K562 (cell line): ENCODE data around the gene BCKDK. TPM values are rescaled to one million over a fixed set of nuclear protein-coding genes. Genes with fewer than 3 reads are reported as not detected.
A peak's percentile ranks its signal among the peaks of the same experiment; 100 is the strongest.

ENCODE experiments used
- ATAC-seq: fragments of 200-7000 bp; cut with Tn5 transposase; 3 replicates; pipeline ENCODE4 v1.9.1; 2020; ENCODE audit warnings: moderate library complexity
- BruUV-seq: library from RNA; stranded (reverse); fragments of 400-500 nt; replicated peaks from 2 replicates; lab custom pipeline; 2021; lab: Mats Ljungman, UMichigan
- CTCF ChIA-PET: fragments of 300-600 bp; formaldehyde crosslinking; extraction: SDS; loops from one replicate; lab custom pipeline; 2021; ENCODE audit warnings: low intra/inter-chr PET ratio; lab: Yijun Ruan, JAX
- POLR2A ChIA-PET: fragments of 300-600, 350-650 bp; sonication (Branson Sonifier 250); formaldehyde crosslinking; extraction: SDS; loops from one replicate; lab custom pipeline; 2021; ENCODE audit warnings: antibody characterized with exemption, inconsistent platforms; lab: Yijun Ruan, JAX
- DNase-seq, 4 experiments: peaks; one replicate each; pipeline versions ENCODE4 v3.0.0 to v3.0.0-alpha.2; 2011 to 2018; ENCODE audit warnings: low spot score in 3 of 4, mixed read lengths in 3 of 4; ENCODE audit errors: extremely low read depth in 1 of 4
- FAIRE-seq: peaks from 2 replicates; lab custom pipeline; 2011; peaks lifted over from hg19 to GRCh38; lab: Jason Lieb, UNC
- H2AFZ ChIP-seq: 2 replicates; pipeline ENCODE4 v1.6.0; 2011; ENCODE audit warnings: low read depth, low read length, control low read depth, inconsistent platforms
- H3K27ac ChIP-seq: fragments of 200-600 bp; 3 replicates; pipeline ENCODE4 v1.8.0; 2011; ENCODE audit warnings: low read depth, mild to moderate bottlenecking, control low read depth, inconsistent platforms, low read length, moderate library complexity, mixed read lengths; ENCODE audit errors: extremely low read depth
- H3K27me3 ChIP-seq, 2 experiments: fragments of 300-600 bp in 1 of 2; 2 replicates in 1 of 2; 3 replicates in 1 of 2; pipeline versions ENCODE4 v1.6.0 to v1.8.0; 2011; ENCODE audit warnings: inconsistent platforms in 2 of 2, low read length in 2 of 2, mild to moderate bottlenecking in 1 of 2, mixed read lengths in 1 of 2, moderate library complexity in 1 of 2; ENCODE audit not compliant: control insufficient read depth in 2 of 2, insufficient read depth in 2 of 2
- H3K36me3 ChIP-seq: fragments of 300-600 bp; 3 replicates; pipeline ENCODE4 v1.8.0; 2011; ENCODE audit warnings: mild to moderate bottlenecking, low read length, inconsistent platforms; ENCODE audit not compliant: control insufficient read depth, insufficient read depth
- H3K4me1 ChIP-seq, 2 experiments: fragments of 200-600 bp in 1 of 2; replicated peaks in 1 of 2; 2 replicates in 1 of 2; 3 replicates in 1 of 2; pipeline versions ENCODE4 v1.5.1 to v1.8.0; 2011; ENCODE audit warnings: inconsistent platforms in 2 of 2, low read length in 2 of 2, mild to moderate bottlenecking in 1 of 2, mixed read lengths in 1 of 2, moderate library complexity in 1 of 2; ENCODE audit not compliant: control insufficient read depth in 2 of 2, insufficient read depth in 2 of 2
- H3K4me2 ChIP-seq: 2 replicates; pipeline ENCODE4 v1.6.1; 2011; ENCODE audit warnings: low read length, control low read depth, inconsistent platforms, mixed read lengths; ENCODE audit not compliant: insufficient read depth
- H3K4me3 ChIP-seq: fragments of 200-600 bp; sonication (generic), shearing (Covaris generic); 2 replicates; pipeline ENCODE4 v1.5.1; 2016; ENCODE audit warnings: control low read depth, inconsistent platforms
- H3K79me2 ChIP-seq: fragments of 200-600 bp; 3 replicates; pipeline ENCODE4 v1.8.0; 2011; ENCODE audit warnings: low read length, inconsistent platforms; ENCODE audit not compliant: control insufficient read depth, insufficient read depth
- H3K9ac ChIP-seq, 2 experiments: 2 replicates each; pipeline versions ENCODE4 v1.6.0 to v1.6.1; 2011; ENCODE audit warnings: low read depth in 2 of 2, low read length in 2 of 2, control low read depth in 1 of 2, inconsistent platforms in 1 of 2, mild to moderate bottlenecking in 1 of 2, mixed read lengths in 1 of 2; ENCODE audit not compliant: insufficient read depth in 1 of 2
- H3K9me1 ChIP-seq: one replicate; pipeline ENCODE4 v1.6.0; 2011; ENCODE audit warnings: inconsistent platforms, mild to moderate bottlenecking, low read length, moderate library complexity; ENCODE audit not compliant: control insufficient read depth, insufficient read depth
- H3K9me3 ChIP-seq: replicated peaks from 2 replicates; pipeline ENCODE4 v1.5.1; 2011; ENCODE audit warnings: low read depth, low read length, inconsistent platforms; ENCODE audit not compliant: control insufficient read depth, insufficient read depth
- H4K20me1 ChIP-seq: replicated peaks from 2 replicates; pipeline ENCODE4 v1.6.1; 2011; ENCODE audit warnings: low read length, inconsistent platforms, mixed read lengths; ENCODE audit not compliant: control insufficient read depth, insufficient read depth
- ERF ChIP-seq: fragments of 450-650 bp; formaldehyde crosslinking; IDR thresholded peaks from 2 replicates; pipeline ENCODE4 v1.4.0; 2020; ENCODE audit warnings: mild to moderate bottlenecking, mixed read lengths
- HBP1 ChIP-seq: fragments of 450-650 bp; formaldehyde crosslinking; IDR thresholded peaks from 2 replicates; pipeline ENCODE4 v1.4.0; 2022; ENCODE audit warnings: missing genetic modification characterization
- HDAC1 ChIP-seq, 2 experiments: fragments of 450-650 bp; IDR thresholded peaks; 2 replicates each; pipeline ENCODE4 v1.6.1; 2016 to 2017; ENCODE audit warnings: inconsistent platforms in 1 of 2, mild to moderate bottlenecking in 1 of 2, moderate library complexity in 1 of 2
- MTF1 ChIP-seq: fragments of 250-450 bp; sonication (Bioruptor Pico); IDR thresholded peaks from 2 replicates; pipeline ENCODE4 v1.9.0; 2021; ENCODE audit warnings: moderate library complexity, mild to moderate bottlenecking, inconsistent platforms, borderline replicate concordance
- SMARCA5 ChIP-seq: fragments of 450-650 bp; IDR thresholded peaks from 2 replicates; pipeline ENCODE4 v1.6.1; 2016
- ZEB2 ChIP-seq: fragments of 450-650 bp; IDR thresholded peaks from 2 replicates; pipeline ENCODE4 v1.6.1; 2016
- WGBS: fragments of 100-300 bp; shearing (Covaris generic); methylation state at CpG from one replicate; pipeline ENCODE4 v1.1.6; 2016; ENCODE audit warnings: low coverage, mixed read lengths; ENCODE audit not compliant: insufficient coverage; ENCODE audit errors: missing lambda C conversion rate; 5-methylcytosine and 5-hydroxymethylcytosine counted together
- in situ Hi-C: fragments of 300-500 bp; cut with MboI; formaldehyde crosslinking; loops from 4 replicates; pipeline ENCODE4 v1.15.0; 2018; ENCODE audit warnings: inconsistent platforms, mixed read lengths
- intact Hi-C: fragments of 100-400 bp; cut with micrococcal nuclease; formaldehyde crosslinking; loops from 2 replicates; pipeline ENCODE4 v1.14.2; 2022
- polyA plus RNA-seq, 8 experiments: library from polyadenylated mRNA; depleted of rRNA in 4 of 8; stranded (reverse) in 5 of 8; unstranded in 3 of 8; fragments of >200 nt; fragmentation: Nextera tagmentation in 2 of 8; fragmentation: Illumina TruSeq in 1 of 8; extraction: Ambion mirVana in 2 of 8; extraction: Trizol in 1 of 8; gene quantifications; 2 replicates each; pipeline versions ENCODE4 v1.2.1 to v1.2.3, GENCODE V29; 2011 to 2014; ENCODE audit warnings: inconsistent platforms in 1 of 8, missing spikeins in 1 of 8
- total RNA-seq, 7 experiments: library from RNA; depleted of rRNA in 6 of 7; stranded (reverse); fragments of >200 nt in 6 of 7; fragmentation: Illumina TruSeq in 2 of 7; extraction: Trizol in 2 of 7; gene quantifications; 2 replicates each; pipeline versions ENCODE4 v1.2.1 to v1.2.3, GENCODE V29; 2011 to 2021; ENCODE audit warnings: low replicate concordance in 1 of 7
- TF ChIP-seq, protein P1 (sequence below): sonication (generic); formaldehyde crosslinking; IDR thresholded peaks from 2 replicates; pipeline ENCODE4 v1.8.0; 2022; ENCODE audit warnings: mild to moderate bottlenecking, missing genetic modification reagents
- TF ChIP-seq, protein P2 (sequence below): sonication (generic); formaldehyde crosslinking; IDR thresholded peaks from 2 replicates; pipeline ENCODE4 v1.4.0; 2020; ENCODE audit warnings: mild to moderate bottlenecking, missing genetic modification reagents

The BCKDK gene
- total and polyA plus RNA-seq, 9 of the 15 experiments (the other 6 are each of a cell fraction or from before 2014, with no cell fraction given) = 0.58 to 34.8 (median 13.1) TPM

GRCh38 chr16:31117384-31118222, 9.4 kb downstream of the BCKDK start, which contains the start of gene KAT8 (continued):
- TF ChIP-seq HBP1 (peak; percentile 47; the same call in 1 of the 2 replicates), ZEB2 (peak; percentile 92)

DNA sequence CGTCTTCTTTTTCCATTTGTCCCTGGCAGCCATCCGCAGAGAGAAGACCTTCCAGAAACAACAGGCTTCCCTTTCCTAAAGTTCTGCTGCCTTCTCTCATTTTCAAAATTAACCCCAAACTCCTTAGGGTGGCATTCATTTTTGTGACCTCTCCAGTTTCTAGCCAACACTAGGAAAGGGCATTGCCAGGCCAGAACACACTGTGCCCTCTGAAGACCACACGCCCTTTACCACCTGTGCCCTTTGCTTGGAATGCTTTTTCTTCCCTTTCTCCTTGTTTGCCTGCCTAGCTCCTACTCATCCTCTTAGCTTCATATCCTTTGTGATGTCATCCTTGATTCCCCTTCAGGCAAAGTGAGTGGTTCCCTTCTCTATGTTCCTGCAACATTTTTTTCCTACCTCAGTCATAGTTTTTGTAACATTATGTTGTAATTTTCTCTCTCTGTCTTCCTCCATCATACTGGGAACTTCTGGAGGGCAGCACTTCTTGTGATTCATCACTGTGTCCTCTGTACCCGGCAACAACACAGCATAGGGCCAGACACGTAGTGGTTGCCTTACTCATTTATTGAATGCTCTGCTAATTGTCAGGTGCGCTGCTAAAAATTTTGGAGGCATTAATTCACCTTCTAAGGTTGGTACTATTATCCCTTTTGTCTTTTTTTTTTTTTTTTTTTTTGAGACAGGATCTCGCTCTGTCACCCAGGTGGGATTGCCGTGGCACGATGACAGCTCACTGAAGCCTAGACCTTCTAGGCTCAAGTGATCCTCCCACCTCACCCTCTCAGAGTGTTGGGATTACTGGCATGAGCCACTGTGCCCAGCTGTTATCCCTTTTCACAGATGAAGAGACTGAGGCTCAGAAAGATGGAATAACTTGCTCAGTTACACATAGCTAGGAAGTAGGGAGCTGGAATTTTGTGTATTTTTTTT, 10.3 kb downstream of the BCKDK start:
- H3K9ac ChIP-seq = peak overlapping the region; percentile 90
- FAIRE-seq (peak; percentile 60), ATAC-seq (no peak), DNase-seq (no peak)
- H4K20me1 ChIP-seq = peaks cover 5% of the 10 kb centered on the region
- H3K4me3 ChIP-seq = peak overlapping the region; percentile 68
- CTCF ChIA-PET = no interaction called here
- peak overlapping the region; percentile 99 for H3K4me2 ChIP-seq
- H3K9me1 ChIP-seq = no peaks in the 10 kb centered on the region
- no peaks in the 10 kb centered on the region for H3K9me3 ChIP-seq
- peak overlapping the region; percentile 66; the same call in 1 of the 2 replicates for H2AFZ ChIP-seq
- 47% methylated on average over 9 of the region's 9 CpGs for WGBS
- H3K27me3 ChIP-seq = no peaks in the 10 kb centered on the region
- in situ Hi-C loops = no loop called here
- no TSS peak for BruUV-seq
- H3K36me3 ChIP-seq = peaks cover 49% of the 10 kb centered on the region
- intact Hi-C loops = no loop called here
- peak overlapping the region; percentile 91 for H3K27ac ChIP-seq
- peaks cover 2 to 19% of the 10 kb centered on the region in 2 experiments; a peak in 4 of 5 replicates for H3K4me1 ChIP-seq
- peaks cover 38% of the 10 kb centered on the region for H3K79me2 ChIP-seq
- POLR2A ChIA-PET = interaction anchor here (0.6 to 6.0 kb wide), 13 partner anchors 9 to 358 kb away, joined by 3 to 44 read pairs (median 4); partner anchors contain the start of genes FUS, HSD3B7 and PRSS8
- TF ChIP-seq HDAC1 (IDR thresholded peaks at IDR 0.05) (0 out of 4 replicates have a peak, but pooled peaks of 1 of the 2 experiments have one; percentile 5), SMARCA5 (0 out of 2 replicates have a peak, but pooled peaks have one; percentile 48), MTF1 (CRISPR knock-in tag) (no peak), ERF (CRISPR knock-in tag) (0 out of 2 replicates have a peak, but pooled peaks have one; percentile 16)
- TF ChIP-seq, protein P1, sequence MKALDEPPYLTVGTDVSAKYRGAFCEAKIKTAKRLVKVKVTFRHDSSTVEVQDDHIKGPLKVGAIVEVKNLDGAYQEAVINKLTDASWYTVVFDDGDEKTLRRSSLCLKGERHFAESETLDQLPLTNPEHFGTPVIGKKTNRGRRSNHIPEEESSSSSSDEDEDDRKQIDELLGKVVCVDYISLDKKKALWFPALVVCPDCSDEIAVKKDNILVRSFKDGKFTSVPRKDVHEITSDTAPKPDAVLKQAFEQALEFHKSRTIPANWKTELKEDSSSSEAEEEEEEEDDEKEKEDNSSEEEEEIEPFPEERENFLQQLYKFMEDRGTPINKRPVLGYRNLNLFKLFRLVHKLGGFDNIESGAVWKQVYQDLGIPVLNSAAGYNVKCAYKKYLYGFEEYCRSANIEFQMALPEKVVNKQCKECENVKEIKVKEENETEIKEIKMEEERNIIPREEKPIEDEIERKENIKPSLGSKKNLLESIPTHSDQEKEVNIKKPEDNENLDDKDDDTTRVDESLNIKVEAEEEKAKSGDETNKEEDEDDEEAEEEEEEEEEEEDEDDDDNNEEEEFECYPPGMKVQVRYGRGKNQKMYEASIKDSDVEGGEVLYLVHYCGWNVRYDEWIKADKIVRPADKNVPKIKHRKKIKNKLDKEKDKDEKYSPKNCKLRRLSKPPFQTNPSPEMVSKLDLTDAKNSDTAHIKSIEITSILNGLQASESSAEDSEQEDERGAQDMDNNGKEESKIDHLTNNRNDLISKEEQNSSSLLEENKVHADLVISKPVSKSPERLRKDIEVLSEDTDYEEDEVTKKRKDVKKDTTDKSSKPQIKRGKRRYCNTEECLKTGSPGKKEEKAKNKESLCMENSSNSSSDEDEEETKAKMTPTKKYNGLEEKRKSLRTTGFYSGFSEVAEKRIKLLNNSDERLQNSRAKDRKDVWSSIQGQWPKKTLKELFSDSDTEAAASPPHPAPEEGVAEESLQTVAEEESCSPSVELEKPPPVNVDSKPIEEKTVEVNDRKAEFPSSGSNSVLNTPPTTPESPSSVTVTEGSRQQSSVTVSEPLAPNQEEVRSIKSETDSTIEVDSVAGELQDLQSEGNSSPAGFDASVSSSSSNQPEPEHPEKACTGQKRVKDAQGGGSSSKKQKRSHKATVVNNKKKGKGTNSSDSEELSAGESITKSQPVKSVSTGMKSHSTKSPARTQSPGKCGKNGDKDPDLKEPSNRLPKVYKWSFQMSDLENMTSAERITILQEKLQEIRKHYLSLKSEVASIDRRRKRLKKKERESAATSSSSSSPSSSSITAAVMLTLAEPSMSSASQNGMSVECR (CRISPR knock-in tag) = peak; percentile 11; the same call in 1 of the 2 replicates
- TF ChIP-seq, protein P2, sequence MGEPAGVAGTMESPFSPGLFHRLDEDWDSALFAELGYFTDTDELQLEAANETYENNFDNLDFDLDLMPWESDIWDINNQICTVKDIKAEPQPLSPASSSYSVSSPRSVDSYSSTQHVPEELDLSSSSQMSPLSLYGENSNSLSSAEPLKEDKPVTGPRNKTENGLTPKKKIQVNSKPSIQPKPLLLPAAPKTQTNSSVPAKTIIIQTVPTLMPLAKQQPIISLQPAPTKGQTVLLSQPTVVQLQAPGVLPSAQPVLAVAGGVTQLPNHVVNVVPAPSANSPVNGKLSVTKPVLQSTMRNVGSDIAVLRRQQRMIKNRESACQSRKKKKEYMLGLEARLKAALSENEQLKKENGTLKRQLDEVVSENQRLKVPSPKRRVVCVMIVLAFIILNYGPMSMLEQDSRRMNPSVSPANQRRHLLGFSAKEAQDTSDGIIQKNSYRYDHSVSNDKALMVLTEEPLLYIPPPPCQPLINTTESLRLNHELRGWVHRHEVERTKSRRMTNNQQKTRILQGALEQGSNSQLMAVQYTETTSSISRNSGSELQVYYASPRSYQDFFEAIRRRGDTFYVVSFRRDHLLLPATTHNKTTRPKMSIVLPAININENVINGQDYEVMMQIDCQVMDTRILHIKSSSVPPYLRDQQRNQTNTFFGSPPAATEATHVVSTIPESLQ (CRISPR knock-in tag) = 0 out of 2 replicates have a peak, but pooled peaks have one; percentile 18
